Measurements from ENCODE around the gene SUPT4H1. TPM values are rescaled to one million over a fixed set of nuclear protein-coding genes. Genes with fewer than 3 reads are reported as not detected.
A peak's percentile ranks its signal among the peaks of the same experiment; 100 is the strongest.

The SUPT4H1 gene
- total and polyA plus RNA-seq, 9 of the 15 experiments (the other 6 are each of a cell fraction or from before 2014, with no cell fraction given) = 62.1 to 320 (median 117) TPM

DNA sequence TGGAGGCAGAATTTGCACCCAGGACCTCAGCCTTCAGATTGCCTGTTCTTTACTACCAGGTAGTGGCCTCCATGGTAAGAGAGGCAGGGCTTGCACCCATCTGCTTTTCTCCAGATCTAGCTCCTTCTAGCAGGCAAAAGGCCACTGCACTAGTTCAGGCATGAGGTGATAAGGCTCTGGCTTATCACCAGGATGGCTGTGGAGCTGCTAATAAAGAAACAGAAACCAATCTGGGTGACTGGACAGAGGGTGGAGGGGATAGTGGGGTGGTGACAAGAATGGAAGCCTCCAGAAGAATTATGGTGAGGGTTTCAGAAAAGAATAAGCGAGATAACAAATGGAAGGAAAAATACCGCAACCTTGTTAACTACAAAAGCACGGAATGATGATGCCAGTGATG is 15.5 kb upstream of the SUPT4H1 start (continued):
- TF ChIP-seq TEAD4 (IDR thresholded peaks at IDR 0.05; ENCODE audit: low read length) (peak; percentile 78), TEAD4 (CRISPR knock-in tag; IDR thresholded peaks at IDR 0.05; ENCODE audit: borderline replicate concordance) (no peak), SMAD4 (CRISPR knock-in tag; conservative IDR thresholded peaks at IDR 0.05) (0 out of 2 replicates have a peak, but pooled peaks have one; percentile 51), SMARCA4 (IDR thresholded peaks at IDR 0.05) (peak; percentile 61; the same call in 1 of the 2 replicates), MTA1 (IDR thresholded peaks at IDR 0.05; ENCODE audit: borderline replicate concordance) (peak; percentile 34; the same call in 1 of the 2 replicates), ZNF232 (CRISPR knock-in tag; IDR thresholded peaks at IDR 0.05) (no peak), ZNF146 (CRISPR knock-in tag; IDR thresholded peaks at IDR 0.05; ENCODE audit: unreplicated experiment) (no peak), CHD4 (IDR thresholded peaks at IDR 0.05; ENCODE audit: insufficient read depth, insufficient replicate concordance, low read depth, low read length, poor library complexity, severe bottlenecking) (no peak), HLTF (IDR thresholded peaks at IDR 0.05) (no peak), RBM22 (IDR thresholded peaks at IDR 0.05; ENCODE audit: low read depth, low read length, poor library complexity, severe bottlenecking) (no peak), ZNF507 (tag; conservative IDR thresholded peaks at IDR 0.05) (no peak)
- TF ChIP-seq, protein P1, sequence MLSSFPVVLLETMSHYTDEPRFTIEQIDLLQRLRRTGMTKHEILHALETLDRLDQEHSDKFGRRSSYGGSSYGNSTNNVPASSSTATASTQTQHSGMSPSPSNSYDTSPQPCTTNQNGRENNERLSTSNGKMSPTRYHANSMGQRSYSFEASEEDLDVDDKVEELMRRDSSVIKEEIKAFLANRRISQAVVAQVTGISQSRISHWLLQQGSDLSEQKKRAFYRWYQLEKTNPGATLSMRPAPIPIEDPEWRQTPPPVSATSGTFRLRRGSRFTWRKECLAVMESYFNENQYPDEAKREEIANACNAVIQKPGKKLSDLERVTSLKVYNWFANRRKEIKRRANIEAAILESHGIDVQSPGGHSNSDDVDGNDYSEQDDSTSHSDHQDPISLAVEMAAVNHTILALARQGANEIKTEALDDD (IDR thresholded peaks at IDR 0.05) = peak; percentile 75; the same call in 1 of the 2 replicates
- TF ChIP-seq, protein P2, sequence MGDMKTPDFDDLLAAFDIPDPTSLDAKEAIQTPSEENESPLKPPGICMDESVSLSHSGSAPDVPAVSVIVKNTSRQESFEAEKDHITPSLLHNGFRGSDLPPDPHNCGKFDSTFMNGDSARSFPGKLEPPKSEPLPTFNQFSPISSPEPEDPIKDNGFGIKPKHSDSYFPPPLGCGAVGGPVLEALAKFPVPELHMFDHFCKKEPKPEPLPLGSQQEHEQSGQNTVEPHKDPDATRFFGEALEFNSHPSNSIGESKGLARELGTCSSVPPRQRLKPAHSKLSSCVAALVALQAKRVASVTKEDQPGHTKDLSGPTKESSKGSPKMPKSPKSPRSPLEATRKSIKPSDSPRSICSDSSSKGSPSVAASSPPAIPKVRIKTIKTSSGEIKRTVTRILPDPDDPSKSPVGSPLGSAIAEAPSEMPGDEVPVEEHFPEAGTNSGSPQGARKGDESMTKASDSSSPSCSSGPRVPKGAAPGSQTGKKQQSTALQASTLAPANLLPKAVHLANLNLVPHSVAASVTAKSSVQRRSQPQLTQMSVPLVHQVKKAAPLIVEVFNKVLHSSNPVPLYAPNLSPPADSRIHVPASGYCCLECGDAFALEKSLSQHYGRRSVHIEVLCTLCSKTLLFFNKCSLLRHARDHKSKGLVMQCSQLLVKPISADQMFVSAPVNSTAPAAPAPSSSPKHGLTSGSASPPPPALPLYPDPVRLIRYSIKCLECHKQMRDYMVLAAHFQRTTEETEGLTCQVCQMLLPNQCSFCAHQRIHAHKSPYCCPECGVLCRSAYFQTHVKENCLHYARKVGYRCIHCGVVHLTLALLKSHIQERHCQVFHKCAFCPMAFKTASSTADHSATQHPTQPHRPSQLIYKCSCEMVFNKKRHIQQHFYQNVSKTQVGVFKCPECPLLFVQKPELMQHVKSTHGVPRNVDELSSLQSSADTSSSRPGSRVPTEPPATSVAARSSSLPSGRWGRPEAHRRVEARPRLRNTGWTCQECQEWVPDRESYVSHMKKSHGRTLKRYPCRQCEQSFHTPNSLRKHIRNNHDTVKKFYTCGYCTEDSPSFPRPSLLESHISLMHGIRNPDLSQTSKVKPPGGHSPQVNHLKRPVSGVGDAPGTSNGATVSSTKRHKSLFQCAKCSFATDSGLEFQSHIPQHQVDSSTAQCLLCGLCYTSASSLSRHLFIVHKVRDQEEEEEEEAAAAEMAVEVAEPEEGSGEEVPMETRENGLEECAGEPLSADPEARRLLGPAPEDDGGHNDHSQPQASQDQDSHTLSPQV (IDR thresholded peaks at IDR 0.05) = 0 out of 2 replicates have a peak, but pooled peaks have one; percentile 51
- TF ChIP-seq, protein P3, sequence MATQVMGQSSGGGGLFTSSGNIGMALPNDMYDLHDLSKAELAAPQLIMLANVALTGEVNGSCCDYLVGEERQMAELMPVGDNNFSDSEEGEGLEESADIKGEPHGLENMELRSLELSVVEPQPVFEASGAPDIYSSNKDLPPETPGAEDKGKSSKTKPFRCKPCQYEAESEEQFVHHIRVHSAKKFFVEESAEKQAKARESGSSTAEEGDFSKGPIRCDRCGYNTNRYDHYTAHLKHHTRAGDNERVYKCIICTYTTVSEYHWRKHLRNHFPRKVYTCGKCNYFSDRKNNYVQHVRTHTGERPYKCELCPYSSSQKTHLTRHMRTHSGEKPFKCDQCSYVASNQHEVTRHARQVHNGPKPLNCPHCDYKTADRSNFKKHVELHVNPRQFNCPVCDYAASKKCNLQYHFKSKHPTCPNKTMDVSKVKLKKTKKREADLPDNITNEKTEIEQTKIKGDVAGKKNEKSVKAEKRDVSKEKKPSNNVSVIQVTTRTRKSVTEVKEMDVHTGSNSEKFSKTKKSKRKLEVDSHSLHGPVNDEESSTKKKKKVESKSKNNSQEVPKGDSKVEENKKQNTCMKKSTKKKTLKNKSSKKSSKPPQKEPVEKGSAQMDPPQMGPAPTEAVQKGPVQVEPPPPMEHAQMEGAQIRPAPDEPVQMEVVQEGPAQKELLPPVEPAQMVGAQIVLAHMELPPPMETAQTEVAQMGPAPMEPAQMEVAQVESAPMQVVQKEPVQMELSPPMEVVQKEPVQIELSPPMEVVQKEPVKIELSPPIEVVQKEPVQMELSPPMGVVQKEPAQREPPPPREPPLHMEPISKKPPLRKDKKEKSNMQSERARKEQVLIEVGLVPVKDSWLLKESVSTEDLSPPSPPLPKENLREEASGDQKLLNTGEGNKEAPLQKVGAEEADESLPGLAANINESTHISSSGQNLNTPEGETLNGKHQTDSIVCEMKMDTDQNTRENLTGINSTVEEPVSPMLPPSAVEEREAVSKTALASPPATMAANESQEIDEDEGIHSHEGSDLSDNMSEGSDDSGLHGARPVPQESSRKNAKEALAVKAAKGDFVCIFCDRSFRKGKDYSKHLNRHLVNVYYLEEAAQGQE (IDR thresholded peaks at IDR 0.05; ENCODE audit: borderline replicate concordance) = peak; percentile 74
- TF ChIP-seq, protein P3 (CRISPR knock-in tag; IDR thresholded peaks at IDR 0.05; ENCODE audit: low read depth) = no peak
